ENCODE results near the gene EFCAB13.

Gene EFCAB13

DNA sequence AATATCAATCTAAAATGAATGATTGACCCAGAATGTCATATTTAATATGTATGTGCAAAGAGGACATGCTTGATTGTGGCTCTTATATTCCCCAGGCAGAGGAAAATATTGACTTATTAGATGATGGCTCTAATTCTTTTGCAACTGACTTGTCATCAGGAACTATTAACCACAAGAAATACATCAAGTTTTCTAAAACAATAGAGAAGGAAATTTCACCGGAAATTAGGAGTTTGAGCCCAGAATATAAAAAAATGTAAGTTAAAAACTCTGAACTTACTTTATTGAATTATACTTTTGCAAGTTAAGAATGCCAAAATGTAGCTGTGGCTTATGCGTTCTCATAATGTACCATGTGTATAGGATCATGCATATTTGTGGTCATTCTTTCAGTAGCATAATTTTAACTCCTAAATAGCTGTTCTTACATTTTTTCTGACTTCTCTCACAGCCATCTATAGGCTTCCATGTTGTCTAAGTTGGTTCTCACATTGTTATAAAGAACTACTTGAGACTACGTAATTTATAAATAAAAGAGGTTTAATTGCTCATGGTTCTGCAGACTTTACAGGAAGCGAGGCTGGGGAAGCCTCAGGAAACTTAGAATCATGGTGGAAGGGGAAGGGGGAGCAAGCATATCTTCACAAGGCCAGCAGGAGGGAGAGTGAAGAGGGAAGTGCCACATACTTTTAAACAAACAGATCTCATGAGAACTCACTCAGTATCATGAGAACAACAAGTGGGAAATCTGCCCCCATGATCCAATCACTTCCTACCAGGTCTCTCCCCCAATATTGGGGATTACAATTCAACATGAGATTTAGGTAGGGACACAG lies 11.6 kb downstream of the EFCAB13 start:
- TF ChIP-seq, protein P1, sequence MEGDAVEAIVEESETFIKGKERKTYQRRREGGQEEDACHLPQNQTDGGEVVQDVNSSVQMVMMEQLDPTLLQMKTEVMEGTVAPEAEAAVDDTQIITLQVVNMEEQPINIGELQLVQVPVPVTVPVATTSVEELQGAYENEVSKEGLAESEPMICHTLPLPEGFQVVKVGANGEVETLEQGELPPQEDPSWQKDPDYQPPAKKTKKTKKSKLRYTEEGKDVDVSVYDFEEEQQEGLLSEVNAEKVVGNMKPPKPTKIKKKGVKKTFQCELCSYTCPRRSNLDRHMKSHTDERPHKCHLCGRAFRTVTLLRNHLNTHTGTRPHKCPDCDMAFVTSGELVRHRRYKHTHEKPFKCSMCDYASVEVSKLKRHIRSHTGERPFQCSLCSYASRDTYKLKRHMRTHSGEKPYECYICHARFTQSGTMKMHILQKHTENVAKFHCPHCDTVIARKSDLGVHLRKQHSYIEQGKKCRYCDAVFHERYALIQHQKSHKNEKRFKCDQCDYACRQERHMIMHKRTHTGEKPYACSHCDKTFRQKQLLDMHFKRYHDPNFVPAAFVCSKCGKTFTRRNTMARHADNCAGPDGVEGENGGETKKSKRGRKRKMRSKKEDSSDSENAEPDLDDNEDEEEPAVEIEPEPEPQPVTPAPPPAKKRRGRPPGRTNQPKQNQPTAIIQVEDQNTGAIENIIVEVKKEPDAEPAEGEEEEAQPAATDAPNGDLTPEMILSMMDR (conservative IDR thresholded peaks at IDR 0.05; ENCODE audit: low read depth, low read length), result no peak
- no peaks in the 10 kb centered on the region for H3K79me2 ChIP-seq (ENCODE audit: insufficient read depth, low read depth)
- no peaks in the 10 kb centered on the region for H3K4me1 ChIP-seq (ENCODE audit: low read depth, poor library complexity, severe bottlenecking)

DNA sequence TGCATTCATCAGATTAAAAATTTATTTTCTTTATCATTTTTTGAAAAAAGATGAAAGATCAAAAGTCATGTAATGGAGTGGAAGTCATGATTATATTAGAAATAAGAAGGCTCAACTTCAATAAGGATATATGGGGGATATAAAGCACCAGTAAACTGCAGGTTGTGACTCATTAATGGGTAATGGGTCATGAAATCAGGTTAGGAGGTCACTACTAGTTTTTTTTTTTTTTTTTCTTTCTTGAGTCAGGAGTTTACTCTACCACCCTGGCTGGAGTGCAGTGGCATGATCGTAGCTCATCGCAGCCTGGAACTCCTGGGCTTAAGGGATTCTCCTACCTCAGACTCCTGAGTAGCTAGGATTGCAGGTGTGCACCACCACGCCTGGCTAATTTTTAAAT lies 14.3 kb downstream of the EFCAB13 start:
- H3K4me3 ChIP-seq (IDR thresholded peaks at IDR 0.05; ENCODE audit: insufficient read depth, low read depth, low read length), result no peak overlapping the region

More for the DNA sequence above, 11.6 kb downstream of the EFCAB13 start:
- H3K36me3 ChIP-seq (ENCODE audit: insufficient read depth), result no peaks in the 10 kb centered on the region
- H2AFZ ChIP-seq (ENCODE audit: low read depth), result no peak overlapping the region
- no peak overlapping the region for H3K4me3 ChIP-seq (IDR thresholded peaks at IDR 0.05; ENCODE audit: insufficient read depth, low read depth, low read length)
- no peak overlapping the region for H3K4me2 ChIP-seq
- no peak overlapping the region for H3K9ac ChIP-seq
- no peaks in the 10 kb centered on the region for H3K27me3 ChIP-seq (ENCODE audit: insufficient read depth, low read depth)
- no peak overlapping the region for H3K27ac ChIP-seq
- no peaks in the 10 kb centered on the region for H4K20me1 ChIP-seq (ENCODE audit: insufficient read depth)

DNA sequence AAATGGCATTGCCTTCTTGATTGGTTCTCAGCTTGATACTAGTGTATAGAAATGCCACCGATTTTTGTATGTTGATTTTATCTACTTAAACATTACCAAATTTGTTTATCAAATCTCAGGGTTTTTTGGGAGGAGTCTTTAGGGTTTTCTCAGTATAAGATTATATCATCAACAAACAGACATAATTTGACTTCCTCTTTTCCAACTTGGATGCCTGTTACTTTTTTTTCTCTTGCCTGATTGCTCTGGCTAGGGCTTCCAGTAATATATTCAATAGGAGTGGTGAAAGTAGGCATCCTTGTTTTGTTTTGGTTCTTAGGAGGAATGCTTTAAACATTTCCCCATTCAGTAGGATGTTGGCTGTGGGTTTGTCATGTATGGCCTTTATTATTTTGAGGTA lies 29.1 kb downstream of the EFCAB13 start:
- no peak overlapping the region for H3K4me2 ChIP-seq
- TF ChIP-seq, protein P1 (conservative IDR thresholded peaks at IDR 0.05; ENCODE audit: low read depth, low read length), result no peak

More for the DNA sequence above, 14.3 kb downstream of the EFCAB13 start:
- no peaks in the 10 kb centered on the region for H3K4me1 ChIP-seq (ENCODE audit: low read depth, poor library complexity, severe bottlenecking)
- H3K36me3 ChIP-seq (ENCODE audit: insufficient read depth), result no peaks in the 10 kb centered on the region
- no peak overlapping the region for H3K9ac ChIP-seq
- H4K20me1 ChIP-seq (ENCODE audit: insufficient read depth), result no peaks in the 10 kb centered on the region
- H3K4me2 ChIP-seq, result no peak overlapping the region
- no peaks in the 10 kb centered on the region for H3K27me3 ChIP-seq (ENCODE audit: insufficient read depth, low read depth)
- TF ChIP-seq, protein P1 (conservative IDR thresholded peaks at IDR 0.05; ENCODE audit: low read depth, low read length), result no peak
- no peak overlapping the region for H3K27ac ChIP-seq
- H3K79me2 ChIP-seq (ENCODE audit: insufficient read depth, low read depth), result no peaks in the 10 kb centered on the region
- H2AFZ ChIP-seq (ENCODE audit: low read depth), result no peak overlapping the region

DNA sequence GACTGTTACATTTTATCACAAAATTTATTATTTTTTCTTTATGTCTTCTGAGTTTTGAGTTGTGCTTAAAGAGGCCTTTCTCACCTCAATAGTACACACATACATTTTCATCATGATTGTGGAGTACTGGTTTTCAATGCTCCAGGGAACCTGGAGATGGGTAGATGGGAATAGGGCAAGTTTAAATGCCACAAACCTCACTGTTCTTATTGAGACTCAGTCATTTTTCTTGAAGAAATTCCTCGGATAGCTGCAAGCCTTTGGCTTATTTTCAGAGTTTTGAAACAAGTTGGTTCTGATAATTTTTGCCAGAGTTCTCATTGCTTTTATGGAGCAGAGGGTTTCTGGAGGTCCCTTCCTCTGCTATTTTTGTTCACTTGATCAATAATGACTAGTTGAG lies 34.9 kb downstream of the EFCAB13 start:
- Histone ChIP-seq H4K20me1 (ENCODE audit: insufficient read depth) (no peaks in the 10 kb centered on the region), H3K36me3 (ENCODE audit: insufficient read depth) (no peaks in the 10 kb centered on the region), H3K4me3 (IDR thresholded peaks at IDR 0.05; ENCODE audit: insufficient read depth, low read depth, low read length) (no peak overlapping the region), H3K9ac (no peak overlapping the region), H3K27me3 (ENCODE audit: insufficient read depth, low read depth) (no peaks in the 10 kb centered on the region), H2AFZ (ENCODE audit: low read depth) (no peak overlapping the region), H3K4me1 (ENCODE audit: low read depth, poor library complexity, severe bottlenecking) (peaks cover 6% of the 10 kb centered on the region), H3K79me2 (ENCODE audit: insufficient read depth, low read depth) (no peaks in the 10 kb centered on the region), H3K4me2 (no peak overlapping the region), H3K27ac (no peak overlapping the region)
- TF ChIP-seq, protein P1 (conservative IDR thresholded peaks at IDR 0.05; ENCODE audit: low read depth, low read length), result no peak

More for the DNA sequence above, 29.1 kb downstream of the EFCAB13 start:
- Histone ChIP-seq H4K20me1 (ENCODE audit: insufficient read depth) (no peaks in the 10 kb centered on the region), H3K79me2 (ENCODE audit: insufficient read depth, low read depth) (no peaks in the 10 kb centered on the region), H3K27me3 (ENCODE audit: insufficient read depth, low read depth) (no peaks in the 10 kb centered on the region), H3K27ac (no peak overlapping the region), H3K9ac (no peak overlapping the region), H3K36me3 (ENCODE audit: insufficient read depth) (no peaks in the 10 kb centered on the region), H3K4me3 (IDR thresholded peaks at IDR 0.05; ENCODE audit: insufficient read depth, low read depth, low read length) (no peak overlapping the region), H2AFZ (ENCODE audit: low read depth) (no peak overlapping the region), H3K4me1 (ENCODE audit: low read depth, poor library complexity, severe bottlenecking) (peaks cover 8% of the 10 kb centered on the region)

Data from KMS-11 (cell line).